GM23338 (cell line): ENCODE measurements around the gene LRTM1. TPM values are rescaled to one million over a fixed set of nuclear protein-coding genes. Genes with fewer than 3 reads are reported as not detected.

ENCODE experiments used
- ATAC-seq: fragments of 200-7000 bp; cut with Tn5 transposase; 3 replicates; pipeline ENCODE4 v1.9.1; 2020
- DNase-seq: peaks from one replicate; pipeline ENCODE4 v3.0.0-alpha.2; 2015; ENCODE audit warnings: low spot score
- H2AFZ ChIP-seq: fragments of 200-600 bp; sonication (generic); 2 replicates; pipeline ENCODE4 v1.8.0; 2016; ENCODE audit warnings: antibody characterized with exemption, mild to moderate bottlenecking, moderate library complexity
- H3F3A ChIP-seq: fragments of 200-600 bp; sonication (generic); replicated peaks from 2 replicates; pipeline ENCODE4 v1.8.0; 2017; ENCODE audit warnings: antibody characterized with exemption, mixed run types, low read depth
- H3K27ac ChIP-seq: fragments of 200-600 bp; sonication (generic); 2 replicates; pipeline ENCODE4 v1.6.1; 2016; ENCODE audit warnings: low read depth
- H3K27me3 ChIP-seq: fragments of 200-600 bp; sonication (generic); 2 replicates; pipeline ENCODE4 v1.8.0; 2016; ENCODE audit warnings: mild to moderate bottlenecking, mixed run types, moderate library complexity; ENCODE audit not compliant: insufficient read depth
- H3K36me3 ChIP-seq: fragments of 200-600 bp; sonication (generic); 2 replicates; pipeline ENCODE4 v1.8.0; 2016; ENCODE audit warnings: mild to moderate bottlenecking; ENCODE audit not compliant: insufficient read depth
- H3K4me1 ChIP-seq: fragments of 200-600 bp; sonication (generic); 2 replicates; pipeline ENCODE4 v1.8.0; 2016; ENCODE audit warnings: mild to moderate bottlenecking, moderate library complexity; ENCODE audit not compliant: insufficient read depth
- H3K4me2 ChIP-seq: fragments of 200-600 bp; sonication (generic); 2 replicates; pipeline ENCODE4 v1.7.1; 2017; ENCODE audit warnings: mixed run types
- H3K4me3 ChIP-seq: fragments of 200-600 bp; sonication (generic); 2 replicates; pipeline ENCODE4 v1.6.1; 2016; ENCODE audit warnings: mixed run types
- H3K79me2 ChIP-seq: fragments of 200-600 bp; sonication (generic); replicated peaks from 2 replicates; pipeline ENCODE4 v1.8.0; 2017; ENCODE audit warnings: mild to moderate bottlenecking; ENCODE audit not compliant: insufficient read depth
- H3K9me2 ChIP-seq: fragments of 200-600 bp; sonication (generic); 2 replicates; pipeline ENCODE4 v1.8.0; 2017; ENCODE audit not compliant: insufficient read depth
- H4K20me1 ChIP-seq: fragments of 200-600 bp; sonication (generic); replicated peaks from 2 replicates; pipeline ENCODE4 v1.8.0; 2017; ENCODE audit warnings: mild to moderate bottlenecking; ENCODE audit not compliant: insufficient read depth
- H3K27ac Mint-ChIP-seq: 2 replicates; pipeline ENCODE4 v1.8.0; 2020; ENCODE audit warnings: inconsistent platforms, mild to moderate bottlenecking, moderate library complexity, mixed read lengths
- H3K27me3 Mint-ChIP-seq: 3 replicates; pipeline ENCODE4 v1.8.0; 2022; ENCODE audit warnings: low read depth, mild to moderate bottlenecking, moderate library complexity, mixed read lengths, inconsistent platforms; ENCODE audit not compliant: insufficient read depth, poor library complexity
- H3K36me3 Mint-ChIP-seq: 3 replicates; pipeline ENCODE4 v1.8.0; 2021; ENCODE audit warnings: low read depth, mild to moderate bottlenecking, inconsistent platforms, moderate library complexity, mixed read lengths
- H3K4me1 Mint-ChIP-seq: 3 replicates; pipeline ENCODE4 v1.8.0; 2020; ENCODE audit warnings: mild to moderate bottlenecking, inconsistent platforms, mixed read lengths
- H3K4me3 Mint-ChIP-seq: 3 replicates; pipeline ENCODE4 v1.8.0; 2021; ENCODE audit warnings: moderate library complexity, mild to moderate bottlenecking, inconsistent platforms, mixed read lengths
- H3K9me3 Mint-ChIP-seq: 3 replicates; pipeline ENCODE4 v1.8.0; 2020; ENCODE audit warnings: moderate library complexity, mild to moderate bottlenecking, inconsistent platforms, mixed read lengths
- CREB1 ChIP-seq: fragments of 250-450 bp; sonication (Bioruptor Pico); IDR thresholded peaks from 2 replicates; pipeline ENCODE4 v1.5.0; 2020; ENCODE audit warnings: low read depth, mild to moderate bottlenecking, moderate library complexity
- ETS1 ChIP-seq: IDR thresholded peaks from 2 replicates; pipeline ENCODE4 v1.6.1; 2016; ENCODE audit warnings: antibody characterized with exemption
- EZH2phosphoT487 ChIP-seq: fragments of 200-600 bp; sonication (generic); IDR thresholded peaks from one replicate; pipeline ENCODE4 v1.8.1; 2018; ENCODE audit warnings: antibody characterized with exemption; ENCODE audit not compliant: unreplicated experiment
- JUNB ChIP-seq: IDR thresholded peaks from one replicate; pipeline ENCODE4 v1.6.1; 2016; ENCODE audit warnings: antibody characterized with exemption; ENCODE audit not compliant: unreplicated experiment
- NANOG ChIP-seq: IDR thresholded peaks from 2 replicates; pipeline ENCODE4 v1.6.1; 2016; ENCODE audit warnings: antibody characterized with exemption, borderline replicate concordance
- POLR2AphosphoS5 ChIP-seq: IDR thresholded peaks from 2 replicates; pipeline ENCODE4 v1.6.1; 2016; ENCODE audit warnings: antibody characterized with exemption, low read depth
- REST ChIP-seq: IDR thresholded peaks from one replicate; pipeline ENCODE4 v1.6.1; 2018; ENCODE audit warnings: antibody characterized with exemption; ENCODE audit not compliant: unreplicated experiment
- ZNF114 ChIP-seq: fragments of 250-450 bp; sonication (Bioruptor Pico); IDR thresholded peaks from 2 replicates; pipeline ENCODE4 v1.5.0; 2020; ENCODE audit warnings: mild to moderate bottlenecking, moderate library complexity
- ZNF331 ChIP-seq: fragments of 250-450 bp; sonication (Bioruptor Pico); IDR thresholded peaks from 2 replicates; pipeline ENCODE4 v1.5.0; 2020; ENCODE audit warnings: low read depth, mild to moderate bottlenecking, moderate library complexity
- polyA plus RNA-seq: library from polyadenylated mRNA; unstranded; fragments of >200 nt; fragmentation: Nextera tagmentation; extraction: Ambion mirVana; gene quantifications from 2 replicates; pipeline ENCODE4 v1.2.1, GENCODE V29; 2016
- total RNA-seq: library from RNA; depleted of rRNA; stranded (reverse); fragments of >200 nt; shearing (Covaris generic); gene quantifications from 2 replicates; pipeline ENCODE4 v1.2.3, GENCODE V29; 2014
- TF ChIP-seq, protein P1 (sequence below), 2 experiments: fragments of 200-600 bp in 1 of 2; sonication (generic) in 1 of 2; conservative IDR thresholded peaks; 2 replicates each; pipeline versions ENCODE4 v1.5.1 to v1.6.1; 2016 to 2017; ENCODE audit warnings: antibody characterized with exemption in 2 of 2, low read depth in 2 of 2, mild to moderate bottlenecking in 2 of 2, moderate library complexity in 1 of 2
- TF ChIP-seq, protein P2 (sequence below): fragments of 250-450 bp; sonication (Bioruptor Pico); IDR thresholded peaks from 2 replicates; pipeline ENCODE4 v1.5.0; 2020; ENCODE audit warnings: mild to moderate bottlenecking, moderate library complexity

The LRTM1 gene
- total and polyA plus RNA-seq, 2 experiments from 2014 or later: 0.47 TPM; not detected in 1

DNA sequence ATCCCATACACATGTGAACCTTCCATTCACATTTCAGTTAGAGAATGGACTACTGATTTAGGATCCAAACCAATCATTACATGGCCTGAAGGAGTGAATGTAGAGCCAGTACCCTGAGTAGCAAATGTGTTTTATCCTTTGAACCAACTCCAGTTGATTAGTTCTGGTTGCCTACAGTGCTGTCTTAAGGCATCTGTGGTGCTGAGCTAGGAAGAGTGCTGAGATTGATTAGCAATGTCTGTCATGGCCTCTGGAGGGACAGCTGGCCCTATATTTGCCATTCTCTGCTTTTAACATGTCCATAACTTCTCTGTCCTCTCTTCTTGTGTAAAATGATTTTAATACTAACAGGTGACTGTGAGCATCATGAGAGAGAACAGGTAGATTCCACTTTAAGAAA is 11.1 kb downstream of the LRTM1 start:
- no peaks in the 10 kb centered on the region for H4K20me1 ChIP-seq
- no peak for TF ChIP-seq REST
- TF ChIP-seq POLR2AphosphoS5: no peak
- TF ChIP-seq ZNF114 (CRISPR knock-in tag): no peak
- TF ChIP-seq, protein P1, sequence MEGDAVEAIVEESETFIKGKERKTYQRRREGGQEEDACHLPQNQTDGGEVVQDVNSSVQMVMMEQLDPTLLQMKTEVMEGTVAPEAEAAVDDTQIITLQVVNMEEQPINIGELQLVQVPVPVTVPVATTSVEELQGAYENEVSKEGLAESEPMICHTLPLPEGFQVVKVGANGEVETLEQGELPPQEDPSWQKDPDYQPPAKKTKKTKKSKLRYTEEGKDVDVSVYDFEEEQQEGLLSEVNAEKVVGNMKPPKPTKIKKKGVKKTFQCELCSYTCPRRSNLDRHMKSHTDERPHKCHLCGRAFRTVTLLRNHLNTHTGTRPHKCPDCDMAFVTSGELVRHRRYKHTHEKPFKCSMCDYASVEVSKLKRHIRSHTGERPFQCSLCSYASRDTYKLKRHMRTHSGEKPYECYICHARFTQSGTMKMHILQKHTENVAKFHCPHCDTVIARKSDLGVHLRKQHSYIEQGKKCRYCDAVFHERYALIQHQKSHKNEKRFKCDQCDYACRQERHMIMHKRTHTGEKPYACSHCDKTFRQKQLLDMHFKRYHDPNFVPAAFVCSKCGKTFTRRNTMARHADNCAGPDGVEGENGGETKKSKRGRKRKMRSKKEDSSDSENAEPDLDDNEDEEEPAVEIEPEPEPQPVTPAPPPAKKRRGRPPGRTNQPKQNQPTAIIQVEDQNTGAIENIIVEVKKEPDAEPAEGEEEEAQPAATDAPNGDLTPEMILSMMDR (conservative IDR thresholded peaks at IDR 0.05; ENCODE audit: low read depth in 2 of 2): no peak
- no peak for TF ChIP-seq JUNB
- TF ChIP-seq CREB1 (CRISPR knock-in tag): no peak
- TF ChIP-seq, protein P2, sequence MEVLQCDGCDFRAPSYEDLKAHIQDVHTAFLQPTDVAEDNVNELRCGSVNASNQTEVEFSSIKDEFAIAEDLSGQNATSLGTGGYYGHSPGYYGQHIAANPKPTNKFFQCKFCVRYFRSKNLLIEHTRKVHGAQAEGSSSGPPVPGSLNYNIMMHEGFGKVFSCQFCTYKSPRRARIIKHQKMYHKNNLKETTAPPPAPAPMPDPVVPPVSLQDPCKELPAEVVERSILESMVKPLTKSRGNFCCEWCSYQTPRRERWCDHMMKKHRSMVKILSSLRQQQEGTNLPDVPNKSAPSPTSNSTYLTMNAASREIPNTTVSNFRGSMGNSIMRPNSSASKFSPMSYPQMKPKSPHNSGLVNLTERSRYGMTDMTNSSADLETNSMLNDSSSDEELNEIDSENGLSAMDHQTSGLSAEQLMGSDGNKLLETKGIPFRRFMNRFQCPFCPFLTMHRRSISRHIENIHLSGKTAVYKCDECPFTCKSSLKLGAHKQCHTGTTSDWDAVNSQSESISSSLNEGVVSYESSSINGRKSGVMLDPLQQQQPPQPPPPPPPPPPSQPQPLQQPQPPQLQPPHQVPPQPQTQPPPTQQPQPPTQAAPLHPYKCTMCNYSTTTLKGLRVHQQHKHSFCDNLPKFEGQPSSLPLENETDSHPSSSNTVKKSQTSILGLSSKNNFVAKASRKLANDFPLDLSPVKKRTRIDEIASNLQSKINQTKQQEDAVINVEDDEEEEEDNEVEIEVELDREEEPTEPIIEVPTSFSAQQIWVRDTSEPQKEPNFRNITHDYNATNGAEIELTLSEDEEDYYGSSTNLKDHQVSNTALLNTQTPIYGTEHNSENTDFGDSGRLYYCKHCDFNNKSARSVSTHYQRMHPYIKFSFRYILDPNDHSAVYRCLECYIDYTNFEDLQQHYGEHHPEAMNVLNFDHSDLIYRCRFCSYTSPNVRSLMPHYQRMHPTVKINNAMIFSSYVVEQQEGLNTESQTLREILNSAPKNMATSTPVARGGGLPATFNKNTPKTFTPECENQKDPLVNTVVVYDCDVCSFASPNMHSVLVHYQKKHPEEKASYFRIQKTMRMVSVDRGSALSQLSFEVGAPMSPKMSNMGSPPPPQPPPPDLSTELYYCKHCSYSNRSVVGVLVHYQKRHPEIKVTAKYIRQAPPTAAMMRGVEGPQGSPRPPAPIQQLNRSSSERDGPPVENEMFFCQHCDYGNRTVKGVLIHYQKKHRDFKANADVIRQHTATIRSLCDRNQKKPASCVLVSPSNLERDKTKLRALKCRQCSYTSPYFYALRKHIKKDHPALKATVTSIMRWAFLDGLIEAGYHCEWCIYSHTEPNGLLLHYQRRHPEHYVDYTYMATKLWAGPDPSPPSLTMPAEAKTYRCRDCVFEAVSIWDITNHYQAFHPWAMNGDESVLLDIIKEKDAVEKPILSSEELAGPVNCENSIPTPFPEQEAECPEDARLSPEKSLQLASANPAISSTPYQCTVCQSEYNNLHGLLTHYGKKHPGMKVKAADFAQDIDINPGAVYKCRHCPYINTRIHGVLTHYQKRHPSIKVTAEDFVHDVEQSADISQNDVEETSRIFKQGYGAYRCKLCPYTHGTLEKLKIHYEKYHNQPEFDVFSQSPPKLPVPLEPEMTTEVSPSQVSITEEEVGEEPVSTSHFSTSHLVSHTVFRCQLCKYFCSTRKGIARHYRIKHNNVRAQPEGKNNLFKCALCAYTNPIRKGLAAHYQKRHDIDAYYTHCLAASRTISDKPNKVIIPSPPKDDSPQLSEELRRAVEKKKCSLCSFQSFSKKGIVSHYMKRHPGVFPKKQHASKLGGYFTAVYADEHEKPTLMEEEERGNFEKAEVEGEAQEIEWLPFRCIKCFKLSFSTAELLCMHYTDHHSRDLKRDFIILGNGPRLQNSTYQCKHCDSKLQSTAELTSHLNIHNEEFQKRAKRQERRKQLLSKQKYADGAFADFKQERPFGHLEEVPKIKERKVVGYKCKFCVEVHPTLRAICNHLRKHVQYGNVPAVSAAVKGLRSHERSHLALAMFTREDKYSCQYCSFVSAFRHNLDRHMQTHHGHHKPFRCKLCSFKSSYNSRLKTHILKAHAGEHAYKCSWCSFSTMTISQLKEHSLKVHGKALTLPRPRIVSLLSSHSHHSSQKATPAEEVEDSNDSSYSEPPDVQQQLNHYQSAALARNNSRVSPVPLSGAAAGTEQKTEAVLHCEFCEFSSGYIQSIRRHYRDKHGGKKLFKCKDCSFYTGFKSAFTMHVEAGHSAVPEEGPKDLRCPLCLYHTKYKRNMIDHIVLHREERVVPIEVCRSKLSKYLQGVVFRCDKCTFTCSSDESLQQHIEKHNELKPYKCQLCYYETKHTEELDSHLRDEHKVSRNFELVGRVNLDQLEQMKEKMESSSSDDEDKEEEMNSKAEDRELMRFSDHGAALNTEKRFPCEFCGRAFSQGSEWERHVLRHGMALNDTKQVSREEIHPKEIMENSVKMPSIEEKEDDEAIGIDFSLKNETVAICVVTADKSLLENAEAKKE (CRISPR knock-in tag): no peak
- TF ChIP-seq EZH2phosphoT487: no peak
- TF ChIP-seq NANOG: no peak
- TF ChIP-seq ETS1: no peak
- TF ChIP-seq ZNF331 (CRISPR knock-in tag): no peak
- no peaks in the 10 kb centered on the region for H3K79me2 ChIP-seq
- ATAC-seq: no peak; the same call in 2 of the 3 replicates
- Mint-ChIP-seq H3K36me3 (peaks cover 17% of the 10 kb centered on the region), H3K4me3 (no peak overlapping the region), H3K4me1 (no peaks in the 10 kb centered on the region), H3K27me3 (no peaks in the 10 kb centered on the region), H3K9me3 (peaks cover 7% of the 10 kb centered on the region), H3K27ac (no peak overlapping the region)
- H3K27me3 ChIP-seq: no peaks in the 10 kb centered on the region
- no peaks in the 10 kb centered on the region for H3F3A ChIP-seq
- no peaks in the 10 kb centered on the region for H3K4me1 ChIP-seq
- H2AFZ ChIP-seq: no peak overlapping the region
- no peak overlapping the region for H3K4me3 ChIP-seq
- DNase-seq: no peak
- no peak overlapping the region for H3K27ac ChIP-seq
- no peaks in the 10 kb centered on the region; the same call in 1 of the 2 replicates for H3K9me2 ChIP-seq
- no peak overlapping the region for H3K4me2 ChIP-seq
- peaks cover 4% of the 10 kb centered on the region; the same call in 1 of the 2 replicates for H3K36me3 ChIP-seq
